ENCODE data around the gene POU3F3. TPM values are rescaled to one million over a fixed set of nuclear protein-coding genes. Genes with fewer than 3 reads are reported as not detected.

Gene POU3F3
- total RNA-seq, 1 donor from 2014 or later, result not detected

DNA sequence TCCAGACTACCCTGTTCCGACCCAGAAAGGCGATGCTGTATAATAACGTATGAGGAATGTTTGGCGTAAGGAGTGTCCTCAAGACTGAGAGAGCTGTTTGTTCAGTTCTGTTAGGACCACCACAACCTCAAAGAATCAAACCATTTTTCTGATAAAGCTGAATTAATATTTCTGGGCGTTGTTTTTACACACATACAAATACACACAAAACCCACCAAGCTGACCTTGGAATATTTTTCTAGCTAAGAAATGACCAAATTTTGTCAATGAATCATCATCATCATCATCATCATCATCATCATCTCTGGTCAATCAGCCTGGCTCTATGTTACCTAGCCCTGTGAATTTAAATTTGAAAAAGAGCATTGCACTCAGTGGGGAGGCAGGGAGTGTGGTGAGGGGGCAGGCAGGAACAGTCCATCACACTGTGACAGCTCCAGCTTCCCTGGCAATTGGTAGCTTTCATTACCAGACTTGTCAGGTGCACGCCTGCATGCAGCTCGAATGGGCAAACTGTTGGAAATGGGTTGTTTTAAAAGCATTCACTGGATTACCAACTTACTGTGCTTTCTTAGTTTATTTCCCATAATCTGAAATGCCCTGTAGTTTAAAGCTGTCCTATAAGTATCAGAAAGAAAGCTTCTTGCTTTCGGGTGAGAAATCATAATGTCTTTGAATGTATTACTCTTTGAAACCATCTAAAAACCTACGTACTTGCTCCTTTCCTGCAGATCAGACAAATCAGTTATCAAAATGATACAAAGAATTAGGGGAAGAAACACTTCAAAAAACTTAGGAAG is 6.9 kb upstream of the POU3F3 start:
- intact Hi-C loops (cut with micrococcal nuclease), result no loop called here

DNA sequence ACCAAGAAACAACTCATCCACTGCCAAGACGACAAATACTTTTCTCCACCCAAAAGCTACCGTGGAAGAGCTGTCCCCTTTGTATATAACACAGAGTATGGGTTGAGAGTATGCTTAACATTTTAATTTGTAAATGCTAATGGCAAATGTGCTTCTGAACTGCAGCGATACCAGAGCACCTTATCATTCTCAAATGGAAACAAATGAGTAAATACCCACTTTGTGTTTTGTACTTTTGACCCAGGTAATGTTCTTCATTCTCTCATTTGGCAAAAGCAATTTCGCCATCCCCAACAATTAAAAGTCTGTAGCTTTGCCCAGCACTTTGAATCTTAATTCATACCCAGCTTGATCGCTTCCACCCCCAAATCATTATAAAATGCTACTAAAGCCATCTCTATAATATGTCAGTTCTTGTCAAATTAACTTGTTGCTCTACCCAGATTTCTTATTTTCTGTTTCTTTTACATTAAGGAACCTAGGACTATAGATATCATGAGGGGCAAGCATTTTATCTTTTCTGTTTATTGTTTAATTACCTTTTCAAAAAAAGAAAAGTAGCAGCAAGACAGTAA is 6.2 kb upstream of the POU3F3 start:
- intact Hi-C loops (cut with micrococcal nuclease), result loop anchor here (2.0 kb wide), 1 partner anchor 25 kb away; no protein-coding TSS in a partner anchor

DNA sequence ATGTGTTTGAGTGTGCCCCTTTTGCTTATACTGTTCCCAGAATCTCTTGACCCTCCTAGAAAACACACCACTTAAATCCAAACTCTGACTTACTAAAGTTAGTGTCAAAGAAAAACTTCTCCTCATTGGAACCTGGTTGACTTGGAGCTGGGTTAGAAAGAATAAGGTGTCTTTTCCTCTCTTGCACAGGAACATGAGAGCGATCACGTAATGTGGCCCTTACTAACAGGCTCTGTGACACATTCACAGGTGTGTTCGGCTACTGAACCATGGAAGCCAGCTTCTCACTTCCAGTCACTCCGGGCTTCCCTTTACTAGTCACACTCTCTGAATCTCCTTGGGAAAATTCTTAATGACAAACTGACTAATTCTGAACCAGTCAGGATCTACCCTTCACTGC is 5.4 kb upstream of the POU3F3 start:
- intact Hi-C loops (cut with micrococcal nuclease), result loop anchor here (2.0 kb wide), 1 partner anchor 24 kb away; no protein-coding TSS in a partner anchor

DNA sequence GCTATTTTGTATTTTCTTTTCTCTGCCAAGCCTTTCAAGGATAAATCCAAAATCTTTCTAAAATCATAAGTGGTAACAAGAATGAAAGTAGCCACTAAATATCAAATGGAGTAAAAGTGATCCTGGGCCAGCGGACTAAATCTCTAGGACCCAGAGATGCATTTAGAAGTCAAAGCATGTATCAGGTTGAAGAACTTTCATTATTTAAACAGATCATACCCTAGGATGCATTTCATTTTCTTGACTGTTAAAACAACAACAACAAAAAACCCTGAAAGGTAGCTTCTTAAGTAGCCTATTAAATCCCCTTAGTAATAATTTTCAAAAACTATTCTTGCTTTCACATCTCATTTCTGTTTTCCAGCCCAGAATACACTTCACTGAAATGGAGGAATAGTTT is 4.8 kb upstream of the POU3F3 start:
- intact Hi-C loops (cut with micrococcal nuclease), result loop anchor here (2.0 kb wide), 1 partner anchor 24 kb away; no protein-coding TSS in a partner anchor

DNA sequence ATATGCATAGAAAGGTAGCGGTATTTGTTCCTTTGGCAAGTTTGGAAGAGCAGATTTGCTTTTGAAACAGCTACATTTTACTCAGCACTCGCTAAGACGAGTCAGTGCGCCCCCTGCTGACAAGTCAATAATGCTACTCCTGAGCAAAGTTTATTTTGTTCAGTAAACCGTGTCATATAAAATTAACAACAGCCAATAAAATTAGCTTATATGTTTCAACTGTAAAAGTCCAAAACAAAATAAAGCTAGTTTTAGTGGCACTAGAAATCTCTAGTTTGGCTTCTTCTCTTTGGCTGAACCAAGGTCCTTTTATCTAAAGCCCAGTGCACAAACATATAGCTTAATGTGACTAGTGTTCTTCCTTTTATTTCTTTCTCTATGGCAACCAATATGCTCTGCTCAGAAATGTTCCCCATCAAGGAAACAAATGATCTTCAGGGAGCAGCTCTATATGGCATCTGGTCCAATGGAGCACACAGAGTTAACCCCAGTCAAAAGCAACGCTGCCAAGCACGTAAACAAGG is 4.2 kb upstream of the POU3F3 start:
- intact Hi-C loops (cut with micrococcal nuclease), result loop anchor here (2.0 kb wide), 1 partner anchor 23 kb away; no protein-coding TSS in a partner anchor

DNA sequence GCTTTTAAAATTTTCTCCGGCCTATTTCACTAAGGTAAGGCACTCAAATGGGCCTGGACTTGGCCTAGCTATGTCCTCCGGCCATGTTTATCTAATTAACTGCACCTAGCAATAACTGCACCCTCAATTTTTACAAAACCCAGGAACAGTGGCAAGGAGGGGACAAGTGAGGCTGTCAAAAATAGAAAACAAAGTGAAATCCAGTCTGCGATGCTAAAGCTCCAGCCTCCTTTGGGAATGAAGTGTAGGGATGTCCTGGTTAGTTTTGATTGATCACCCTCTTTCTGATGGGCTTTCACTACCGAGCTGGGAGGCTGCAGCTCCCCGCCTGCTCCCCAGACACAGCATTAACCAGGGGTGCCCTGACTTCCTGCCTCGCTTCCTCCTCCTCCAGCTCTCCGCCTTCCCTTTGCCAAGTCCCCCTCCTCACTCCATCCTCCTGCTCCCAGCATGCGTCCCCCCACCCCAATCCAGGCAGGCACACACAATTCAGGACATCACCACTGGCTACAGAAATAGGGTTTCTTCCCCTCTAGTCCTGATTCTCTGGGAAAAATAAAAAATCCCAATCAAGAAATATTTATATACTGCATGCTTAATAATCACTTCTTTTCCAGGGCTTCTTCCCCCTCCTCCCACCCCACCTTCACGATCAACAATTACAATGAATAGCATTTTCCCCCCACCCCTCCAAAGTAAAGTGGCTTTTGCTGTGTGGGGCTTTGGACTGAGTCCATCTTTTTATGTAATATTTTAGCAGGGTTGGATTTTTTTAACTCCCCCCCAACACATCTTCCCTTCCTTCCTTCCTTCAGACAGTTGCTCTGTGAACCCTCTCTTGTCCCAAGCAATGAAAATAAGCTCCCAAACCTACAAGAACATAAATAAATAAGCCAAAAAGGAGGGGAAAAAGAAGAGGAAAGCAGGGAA is 3.3 kb upstream of the POU3F3 start:
- intact Hi-C loops (cut with micrococcal nuclease), result no loop called here

DNA sequence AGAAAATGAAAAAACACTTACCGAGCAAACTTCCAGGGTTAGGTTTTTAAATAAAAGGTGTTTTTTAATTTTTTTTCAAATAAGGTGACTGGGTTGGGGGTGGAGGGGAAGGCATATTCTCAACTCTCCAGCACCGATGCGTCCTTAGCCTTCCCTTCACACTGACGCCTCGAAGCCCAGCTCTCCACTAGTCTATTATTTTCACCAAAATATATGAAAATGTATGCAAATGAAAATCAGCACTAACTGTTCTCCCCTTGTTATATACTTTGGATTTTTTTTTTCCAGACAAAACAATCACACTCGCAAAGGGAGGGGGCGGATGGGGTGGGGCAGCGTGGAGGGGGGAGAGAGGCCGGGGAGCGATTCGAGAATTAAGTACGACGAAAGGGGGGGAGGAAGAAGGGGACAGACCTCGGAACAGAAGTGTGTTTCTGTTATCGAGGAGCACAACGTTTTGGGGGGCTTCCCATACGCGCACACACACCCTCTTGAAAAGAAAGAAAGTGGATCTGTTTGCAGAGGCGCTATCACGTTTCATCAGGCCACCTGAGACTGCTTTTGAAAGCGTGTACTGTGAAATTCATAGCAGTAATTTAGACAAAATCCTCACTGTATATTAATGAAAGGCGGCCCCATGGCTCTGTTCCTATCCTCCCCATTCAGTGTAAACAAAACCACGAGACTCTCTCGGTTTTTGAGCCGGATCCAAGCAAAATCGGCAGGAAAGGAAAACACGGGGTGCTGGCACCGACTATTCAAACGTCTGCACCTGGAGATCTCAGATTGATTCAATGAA is 2.4 kb upstream of the POU3F3 start:
- intact Hi-C loops (cut with micrococcal nuclease), result no loop called here

DNA sequence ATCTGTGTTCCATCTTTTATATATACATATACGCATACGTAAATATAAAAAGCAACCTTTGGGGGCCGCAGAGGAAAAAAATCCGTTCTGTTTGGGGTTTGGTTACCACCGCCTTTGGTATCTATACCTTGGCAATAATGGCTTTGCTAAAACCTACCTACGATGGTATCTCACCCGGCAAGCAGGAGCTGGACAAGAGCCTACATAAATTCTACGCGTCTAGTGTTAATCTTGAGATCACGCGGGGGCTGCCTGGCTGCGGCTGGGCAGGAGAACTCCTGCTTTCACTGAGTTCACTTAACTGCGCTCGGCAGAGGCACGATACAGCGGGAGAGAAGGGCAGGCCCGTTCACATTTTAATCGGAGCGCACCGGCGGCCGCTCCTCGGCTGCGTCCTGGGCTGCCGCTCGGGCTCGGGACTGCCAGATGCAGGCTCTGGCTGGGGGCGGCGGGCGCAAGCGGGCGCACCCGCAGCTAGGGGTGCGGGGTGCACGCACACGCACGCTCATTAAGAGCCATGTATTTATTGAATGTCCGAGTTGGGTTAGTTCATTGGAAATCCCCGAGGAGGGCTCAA is 1.7 kb upstream of the POU3F3 start:
- intact Hi-C loops (cut with micrococcal nuclease), result no loop called here

DNA sequence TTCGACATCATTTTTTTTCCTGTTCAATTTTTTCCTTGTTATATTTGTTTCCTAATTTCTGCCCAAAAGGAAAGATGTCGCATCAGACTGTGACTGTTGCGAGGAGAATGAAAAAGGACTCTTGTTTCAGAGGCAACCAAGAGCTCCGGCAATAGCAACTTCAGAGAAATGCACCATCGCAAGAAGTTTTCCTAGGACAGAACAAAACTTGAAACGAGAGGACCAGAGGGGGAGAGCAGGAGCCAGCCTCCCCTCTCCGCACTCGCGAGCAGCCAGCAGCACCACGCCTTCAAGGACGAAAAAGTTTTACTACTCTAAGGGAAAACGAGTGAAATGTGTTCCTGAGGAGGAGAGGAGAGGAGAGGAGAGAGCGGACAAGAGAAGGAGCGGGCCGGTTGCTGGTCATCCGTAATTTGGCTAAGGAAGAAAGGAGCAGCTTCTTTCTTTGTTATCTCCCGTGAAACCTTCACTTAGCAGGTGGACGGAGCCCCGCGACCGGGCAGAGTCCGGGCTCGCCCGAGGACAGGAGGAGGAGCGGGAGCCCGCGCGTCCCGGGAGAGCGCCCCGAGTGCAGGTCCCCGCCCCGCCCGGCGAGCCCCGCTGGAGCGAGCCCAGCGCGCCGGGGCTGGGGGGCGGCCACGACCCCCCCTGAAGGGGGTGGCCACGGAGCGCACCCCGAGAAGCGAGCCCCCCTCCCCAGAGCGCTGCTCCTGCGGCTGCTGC is 744 bp downstream of the POU3F3 start:
- intact Hi-C loops (cut with micrococcal nuclease), result no loop called here

DNA sequence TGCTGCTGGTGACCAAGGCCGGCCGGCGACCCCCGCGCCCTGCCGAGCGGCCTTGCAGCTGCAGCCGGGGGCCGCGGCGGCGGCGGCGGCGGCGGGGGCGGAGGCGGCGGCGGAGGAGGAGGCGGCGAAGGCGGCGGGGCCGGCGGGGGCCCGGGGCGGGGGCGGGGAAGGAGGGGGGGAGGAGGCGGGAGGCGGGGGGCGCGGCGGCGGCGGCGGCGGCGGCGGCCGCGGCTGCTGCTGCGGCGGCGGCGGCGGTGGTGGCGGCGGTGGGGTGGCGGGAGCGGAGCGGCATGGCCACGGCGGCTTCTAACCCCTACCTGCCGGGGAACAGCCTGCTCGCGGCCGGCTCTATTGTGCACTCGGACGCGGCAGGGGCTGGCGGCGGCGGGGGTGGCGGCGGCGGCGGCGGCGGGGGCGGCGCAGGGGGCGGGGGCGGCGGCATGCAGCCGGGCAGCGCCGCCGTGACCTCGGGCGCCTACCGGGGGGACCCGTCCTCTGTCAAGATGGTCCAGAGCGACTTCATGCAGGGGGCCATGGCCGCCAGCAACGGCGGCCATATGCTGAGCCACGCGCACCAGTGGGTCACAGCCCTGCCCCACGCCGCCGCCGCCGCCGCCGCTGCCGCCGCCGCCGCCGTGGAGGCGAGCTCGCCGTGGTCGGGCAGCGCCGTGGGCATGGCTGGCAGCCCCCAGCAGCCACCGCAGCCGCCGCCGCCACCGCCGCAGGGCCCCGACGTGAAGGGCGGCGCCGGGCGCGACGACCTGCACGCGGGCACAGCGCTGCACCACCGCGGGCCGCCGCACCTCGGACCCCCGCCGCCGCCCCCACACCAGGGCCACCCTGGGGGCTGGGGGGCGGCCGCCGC is 1.5 kb downstream of the POU3F3 start:
- intact Hi-C loops (cut with micrococcal nuclease), result no loop called here

DNA sequence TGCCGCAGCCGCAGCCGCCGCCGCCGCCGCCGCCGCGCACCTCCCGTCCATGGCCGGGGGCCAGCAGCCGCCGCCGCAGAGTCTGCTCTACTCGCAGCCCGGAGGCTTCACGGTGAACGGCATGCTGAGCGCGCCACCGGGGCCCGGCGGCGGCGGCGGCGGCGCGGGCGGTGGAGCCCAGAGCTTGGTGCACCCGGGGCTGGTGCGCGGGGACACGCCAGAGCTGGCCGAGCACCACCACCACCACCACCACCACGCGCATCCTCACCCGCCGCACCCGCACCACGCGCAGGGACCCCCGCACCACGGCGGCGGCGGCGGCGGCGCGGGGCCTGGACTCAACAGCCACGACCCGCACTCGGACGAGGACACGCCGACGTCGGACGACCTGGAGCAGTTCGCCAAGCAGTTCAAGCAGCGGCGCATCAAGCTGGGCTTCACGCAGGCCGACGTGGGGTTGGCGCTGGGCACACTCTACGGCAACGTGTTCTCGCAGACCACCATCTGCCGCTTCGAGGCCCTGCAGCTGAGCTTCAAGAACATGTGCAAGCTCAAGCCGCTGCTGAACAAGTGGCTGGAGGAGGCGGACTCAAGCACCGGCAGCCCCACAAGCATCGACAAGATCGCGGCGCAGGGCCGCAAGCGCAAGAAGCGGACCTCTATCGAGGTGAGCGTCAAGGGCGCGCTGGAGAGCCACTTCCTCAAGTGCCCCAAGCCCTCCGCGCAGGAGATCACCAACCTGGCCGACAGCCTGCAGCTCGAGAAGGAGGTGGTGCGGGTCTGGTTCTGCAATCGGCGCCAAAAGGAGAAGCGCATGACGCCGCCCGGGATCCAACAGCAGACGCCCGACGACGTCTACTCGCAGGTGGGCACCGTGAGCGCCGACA is 2.4 kb downstream of the POU3F3 start:
- intact Hi-C loops (cut with micrococcal nuclease), result no loop called here

DNA sequence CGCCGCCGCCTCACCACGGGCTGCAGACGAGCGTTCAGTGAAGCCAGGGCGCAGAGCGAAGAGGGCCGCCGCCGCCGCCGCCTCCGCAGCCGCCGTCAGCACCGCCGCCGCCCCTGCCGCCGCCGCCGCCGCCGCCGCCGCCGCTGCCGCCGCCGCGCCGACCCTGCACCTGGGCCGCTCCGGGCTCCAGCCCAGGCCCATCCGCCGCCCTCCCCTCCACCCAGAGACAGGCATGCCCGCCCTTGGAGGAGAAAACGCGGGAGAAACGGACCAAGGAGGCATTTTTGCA is 3.0 kb downstream of the POU3F3 start:
- intact Hi-C loops (cut with micrococcal nuclease), result no loop called here

DNA sequence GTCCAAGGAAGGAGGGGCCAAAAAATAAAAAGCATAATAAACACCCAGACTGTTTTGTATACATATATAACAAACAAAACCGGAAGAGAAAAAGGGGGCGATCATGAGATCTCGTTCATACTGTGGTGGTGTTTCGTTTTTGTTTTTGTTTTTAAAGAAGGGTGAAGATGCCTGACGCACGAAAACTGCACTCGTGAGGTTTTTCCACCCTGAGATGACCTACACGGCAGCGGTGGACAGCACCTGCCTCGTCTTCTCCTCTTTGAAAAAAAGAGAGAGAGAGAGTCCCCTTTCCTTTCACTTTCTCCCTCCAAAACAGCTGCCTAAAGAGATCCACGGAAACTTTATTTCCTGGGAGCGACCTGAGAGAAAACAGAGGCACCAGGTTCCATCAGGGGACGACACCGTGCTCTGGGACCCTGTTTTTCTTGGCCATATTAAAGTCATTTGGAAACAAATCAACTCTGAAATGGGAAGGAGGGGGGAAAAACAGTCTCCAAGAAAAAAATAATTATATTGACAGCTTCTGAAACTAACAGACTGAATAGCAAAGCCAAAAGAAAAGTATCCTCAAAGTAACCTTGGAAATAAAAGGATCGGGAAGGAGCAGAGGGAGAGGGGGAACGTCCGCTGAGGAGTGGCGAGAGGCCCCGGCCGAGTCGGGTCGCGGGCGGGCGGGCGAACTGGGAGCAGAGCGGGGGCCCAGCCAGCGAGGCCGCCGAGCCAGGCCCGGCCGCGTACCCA is 3.5 kb downstream of the POU3F3 start:
- intact Hi-C loops (cut with micrococcal nuclease), result no loop called here

DNA sequence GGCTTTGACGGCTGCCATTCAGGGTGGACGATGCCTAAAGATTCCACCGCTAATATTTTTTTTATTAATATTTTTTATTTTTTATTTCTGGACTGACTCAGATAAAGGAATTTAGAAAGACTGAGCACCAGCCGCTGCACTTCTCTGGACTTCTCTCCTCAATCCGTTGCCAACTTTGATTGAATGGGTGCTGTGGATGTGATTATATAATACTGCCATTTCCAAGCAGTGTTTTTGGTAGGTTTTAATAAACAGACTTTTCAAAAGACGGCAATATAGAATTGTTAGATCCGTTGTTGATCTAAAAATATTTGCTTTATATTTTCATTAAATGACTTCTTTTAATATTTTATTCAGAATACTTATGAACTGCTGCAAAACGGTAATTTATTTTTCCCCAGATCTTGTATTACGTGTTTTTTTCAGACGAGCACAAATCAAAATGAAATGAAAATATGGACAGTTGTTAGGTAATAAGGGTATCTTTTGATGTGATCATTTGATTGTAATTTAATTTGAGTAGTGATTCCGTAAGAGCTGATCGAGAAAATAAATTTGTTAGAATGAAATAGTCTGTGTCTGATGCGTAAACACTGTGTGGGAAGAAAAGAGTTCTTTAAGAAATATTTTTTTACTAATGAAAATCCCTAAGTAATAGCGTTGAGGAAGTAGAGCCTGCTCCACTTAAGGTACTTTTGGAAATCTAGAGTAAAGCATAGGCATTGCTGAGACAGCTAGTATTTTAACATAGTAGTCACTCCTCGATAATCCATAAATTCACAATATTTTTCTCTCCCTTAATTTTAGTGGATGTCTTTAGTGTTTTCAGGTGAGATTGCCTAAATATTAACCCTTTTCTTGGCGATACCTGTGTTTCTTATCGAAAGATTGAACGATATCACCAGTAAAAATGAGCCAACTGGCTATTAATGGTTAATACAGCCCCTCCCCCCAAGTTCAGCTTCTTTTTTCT is 4.4 kb downstream of the POU3F3 start:
- intact Hi-C loops (cut with micrococcal nuclease), result no loop called here

DNA sequence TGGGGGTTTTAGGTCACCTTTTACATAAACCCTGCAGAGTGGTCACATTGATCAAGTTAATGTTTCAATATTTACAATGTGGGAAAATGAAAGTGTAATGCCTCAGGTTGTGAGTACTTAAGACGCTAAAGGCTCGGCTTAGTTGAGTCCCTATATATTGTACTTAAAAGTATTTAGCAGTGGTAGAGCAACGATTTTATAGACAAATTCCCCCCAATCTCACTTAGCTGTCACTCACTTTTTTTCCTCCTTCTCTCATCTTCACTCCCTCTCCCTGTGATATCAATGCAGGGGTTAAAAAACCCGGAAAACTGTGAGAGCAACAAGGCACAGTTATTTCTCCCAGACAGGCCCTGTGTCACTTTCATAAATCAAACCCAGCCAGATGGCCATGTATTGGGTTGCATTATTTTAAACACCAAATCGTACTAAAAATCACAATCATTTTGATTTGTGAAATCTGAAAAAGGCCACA is 5.4 kb downstream of the POU3F3 start:
- intact Hi-C loops (cut with micrococcal nuclease), result no loop called here
